ENCODE results near the gene ATRNL1.

The ATRNL1 gene

DNA sequence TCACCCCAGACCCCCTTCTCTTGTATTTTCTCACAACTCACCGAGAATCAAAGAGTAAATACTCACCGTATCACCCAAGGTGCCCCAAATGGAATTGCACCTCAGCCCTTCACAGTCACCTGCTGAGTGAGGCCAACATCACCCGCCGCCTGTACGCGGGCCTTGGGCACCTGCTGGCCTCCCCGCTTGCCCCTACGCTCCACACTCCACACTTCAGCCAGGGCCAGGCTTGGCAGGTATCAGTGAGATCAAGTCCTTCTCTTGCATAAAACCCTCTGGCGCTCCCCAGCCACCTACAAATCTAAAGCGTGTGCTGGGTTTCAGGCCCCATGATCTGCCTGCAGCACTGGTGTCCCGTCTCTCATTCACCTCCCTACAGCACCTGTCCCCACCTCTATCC lies 879.3 kb downstream of the ATRNL1 start:
- TF ChIP-seq, protein P1, sequence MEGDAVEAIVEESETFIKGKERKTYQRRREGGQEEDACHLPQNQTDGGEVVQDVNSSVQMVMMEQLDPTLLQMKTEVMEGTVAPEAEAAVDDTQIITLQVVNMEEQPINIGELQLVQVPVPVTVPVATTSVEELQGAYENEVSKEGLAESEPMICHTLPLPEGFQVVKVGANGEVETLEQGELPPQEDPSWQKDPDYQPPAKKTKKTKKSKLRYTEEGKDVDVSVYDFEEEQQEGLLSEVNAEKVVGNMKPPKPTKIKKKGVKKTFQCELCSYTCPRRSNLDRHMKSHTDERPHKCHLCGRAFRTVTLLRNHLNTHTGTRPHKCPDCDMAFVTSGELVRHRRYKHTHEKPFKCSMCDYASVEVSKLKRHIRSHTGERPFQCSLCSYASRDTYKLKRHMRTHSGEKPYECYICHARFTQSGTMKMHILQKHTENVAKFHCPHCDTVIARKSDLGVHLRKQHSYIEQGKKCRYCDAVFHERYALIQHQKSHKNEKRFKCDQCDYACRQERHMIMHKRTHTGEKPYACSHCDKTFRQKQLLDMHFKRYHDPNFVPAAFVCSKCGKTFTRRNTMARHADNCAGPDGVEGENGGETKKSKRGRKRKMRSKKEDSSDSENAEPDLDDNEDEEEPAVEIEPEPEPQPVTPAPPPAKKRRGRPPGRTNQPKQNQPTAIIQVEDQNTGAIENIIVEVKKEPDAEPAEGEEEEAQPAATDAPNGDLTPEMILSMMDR (IDR thresholded peaks at IDR 0.05; ENCODE audit: low read length): no peak
- no peak for TF ChIP-seq EZH2 (IDR thresholded peaks at IDR 0.05; ENCODE audit: borderline replicate concordance, low read length)
- no peaks in the 10 kb centered on the region for H4K20me1 ChIP-seq (ENCODE audit: insufficient read depth, low read length)
- H3K79me2 ChIP-seq (ENCODE audit: insufficient read depth, low read length): no peaks in the 10 kb centered on the region
- no peaks in the 10 kb centered on the region for H3K27me3 ChIP-seq (ENCODE audit: insufficient read depth, low read length)
- H3K36me3 ChIP-seq (ENCODE audit: insufficient read depth, low read length): no peaks in the 10 kb centered on the region
- no peaks in the 10 kb centered on the region for H3K9me3 ChIP-seq (ENCODE audit: low read length)
- H3K27ac ChIP-seq (ENCODE audit: low read depth, low read length, poor library complexity, severe bottlenecking): no peak overlapping the region
- H3K9me2 ChIP-seq (ENCODE audit: low read depth, low read length): no peaks in the 10 kb centered on the region
- no peaks in the 10 kb centered on the region for H3F3A ChIP-seq (ENCODE audit: insufficient read depth, low read length)
- no peak overlapping the region for H3K4me3 ChIP-seq (ENCODE audit: low read depth, low read length, poor library complexity, severe bottlenecking)
- H3K4me1 ChIP-seq (ENCODE audit: insufficient read depth, low read length, severe bottlenecking): no peaks in the 10 kb centered on the region
- H3K9ac ChIP-seq (ENCODE audit: low read length): no peak overlapping the region
- no peak overlapping the region for H2AFZ ChIP-seq (ENCODE audit: low read length)
- H3K4me2 ChIP-seq (ENCODE audit: low read length): no peak overlapping the region

DNA sequence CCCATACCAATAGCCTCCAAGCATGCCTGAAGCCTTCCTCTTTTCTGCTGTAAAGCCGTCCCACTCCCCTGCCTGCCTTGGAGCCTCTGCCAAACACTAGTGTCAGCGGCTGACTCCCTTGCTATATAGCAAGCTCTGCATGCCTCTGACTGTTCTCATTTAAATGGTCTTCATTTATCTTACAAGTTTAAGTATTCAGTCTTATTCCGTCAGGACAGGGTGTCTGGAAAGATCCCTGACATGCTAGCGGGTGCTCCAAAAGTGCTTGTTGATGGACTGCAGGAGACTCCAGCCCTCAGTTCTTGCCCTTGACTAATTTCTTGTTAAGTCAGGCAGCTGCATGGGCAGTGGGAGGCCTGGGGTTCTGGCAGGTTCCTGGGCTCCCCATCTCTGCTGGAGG lies 881.2 kb downstream of the ATRNL1 start:
- Histone ChIP-seq H4K20me1 (ENCODE audit: insufficient read depth, low read length) (no peaks in the 10 kb centered on the region), H3K36me3 (ENCODE audit: insufficient read depth, low read length) (no peaks in the 10 kb centered on the region), H2AFZ (ENCODE audit: low read length) (no peak overlapping the region), H3K4me3 (ENCODE audit: low read depth, low read length, poor library complexity, severe bottlenecking) (no peak overlapping the region), H3K9ac (ENCODE audit: low read length) (no peak overlapping the region), H3K27me3 (ENCODE audit: insufficient read depth, low read length) (no peaks in the 10 kb centered on the region), H3K9me3 (ENCODE audit: low read length) (no peaks in the 10 kb centered on the region), H3F3A (ENCODE audit: insufficient read depth, low read length) (no peaks in the 10 kb centered on the region), H3K27ac (ENCODE audit: low read depth, low read length, poor library complexity, severe bottlenecking) (no peak overlapping the region), H3K79me2 (ENCODE audit: insufficient read depth, low read length) (no peaks in the 10 kb centered on the region), H3K9me2 (ENCODE audit: low read depth, low read length) (no peaks in the 10 kb centered on the region), H3K4me2 (ENCODE audit: low read length) (no peak overlapping the region), H3K4me1 (ENCODE audit: insufficient read depth, low read length, severe bottlenecking) (no peaks in the 10 kb centered on the region)
- TF ChIP-seq, protein P1 (IDR thresholded peaks at IDR 0.05; ENCODE audit: low read length): no peak
- TF ChIP-seq EZH2 (IDR thresholded peaks at IDR 0.05; ENCODE audit: borderline replicate concordance, low read length): no peak

DNA sequence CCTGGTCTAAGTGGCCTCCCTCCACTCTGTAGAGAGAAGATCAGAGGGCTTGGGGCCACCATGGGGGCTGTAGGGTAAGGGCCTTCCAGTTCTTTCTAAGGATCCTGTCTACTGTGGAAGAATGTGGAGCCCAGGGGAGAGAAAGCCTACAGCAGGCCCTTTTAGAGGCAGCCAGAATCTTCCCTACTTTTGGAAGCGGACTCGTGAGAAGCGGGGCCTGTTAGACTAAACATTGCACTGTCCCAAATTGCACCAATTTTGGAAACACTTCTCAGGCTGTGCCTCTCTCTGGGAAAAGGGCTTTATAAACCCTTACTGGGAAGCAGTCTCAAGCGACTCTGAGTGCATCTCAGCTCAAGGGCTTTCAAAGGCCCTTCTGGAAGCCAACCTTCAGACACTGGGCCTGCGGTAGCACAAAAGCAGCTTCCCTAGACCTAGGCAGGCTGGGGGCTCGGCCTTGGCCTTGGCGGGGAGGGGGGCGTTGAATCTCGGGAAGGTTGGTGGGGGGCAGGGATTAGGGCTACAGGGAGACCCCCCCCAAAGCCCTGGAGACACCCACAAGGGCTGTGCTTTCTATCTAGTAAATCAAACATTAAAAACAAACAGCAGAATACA lies 881.8 kb downstream of the ATRNL1 start:
- Histone ChIP-seq H3K9ac (ENCODE audit: low read length) (no peak overlapping the region), H4K20me1 (ENCODE audit: insufficient read depth, low read length) (no peaks in the 10 kb centered on the region), H3K9me3 (ENCODE audit: low read length) (no peaks in the 10 kb centered on the region), H3F3A (ENCODE audit: insufficient read depth, low read length) (no peaks in the 10 kb centered on the region), H3K36me3 (ENCODE audit: insufficient read depth, low read length) (no peaks in the 10 kb centered on the region), H3K9me2 (ENCODE audit: low read depth, low read length) (no peaks in the 10 kb centered on the region), H3K4me2 (ENCODE audit: low read length) (no peak overlapping the region), H3K27ac (ENCODE audit: low read depth, low read length, poor library complexity, severe bottlenecking) (no peak overlapping the region), H3K79me2 (ENCODE audit: insufficient read depth, low read length) (no peaks in the 10 kb centered on the region), H2AFZ (ENCODE audit: low read length) (no peak overlapping the region), H3K4me3 (ENCODE audit: low read depth, low read length, poor library complexity, severe bottlenecking) (no peak overlapping the region), H3K27me3 (ENCODE audit: insufficient read depth, low read length) (no peaks in the 10 kb centered on the region), H3K4me1 (ENCODE audit: insufficient read depth, low read length, severe bottlenecking) (no peaks in the 10 kb centered on the region)
- no peak for TF ChIP-seq EZH2 (IDR thresholded peaks at IDR 0.05; ENCODE audit: borderline replicate concordance, low read length)
- TF ChIP-seq, protein P1 (IDR thresholded peaks at IDR 0.05; ENCODE audit: low read length): no peak

All from OCI-LY1 (cell line).